ENCODE measurements around the gene BST1. TPM values are rescaled to one million over a fixed set of nuclear protein-coding genes. Genes with fewer than 3 reads are reported as not detected.

BST1 gene
- total and polyA plus RNA-seq, 2 of the 8 experiments (the other 6 are each of a cell fraction or from before 2014, with no cell fraction given): 0.52 to 0.54 TPM

DNA sequence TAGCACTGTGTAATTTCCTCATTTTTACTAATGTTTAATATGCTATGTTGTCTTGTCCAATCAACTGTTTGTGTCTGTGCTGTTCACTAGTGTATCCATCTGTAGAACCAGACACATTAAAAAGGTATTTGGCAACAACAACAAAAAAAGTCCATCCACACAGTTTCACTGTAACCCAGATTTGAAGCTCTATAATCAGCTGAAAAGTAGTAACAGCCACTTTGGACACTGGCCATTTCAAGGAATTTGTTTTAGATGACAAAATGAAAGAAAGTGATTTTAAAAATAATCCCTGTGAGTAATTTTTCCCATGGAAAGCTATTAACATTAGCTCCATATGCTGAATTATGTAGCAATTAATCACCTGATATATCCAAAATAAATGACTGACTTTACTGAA, 45.5 kb upstream of the BST1 start (continued):
- TF ChIP-seq JUND (IDR thresholded peaks at IDR 0.05; ENCODE audit: low read length) (no peak), POLR2A (IDR thresholded peaks at IDR 0.05; ENCODE audit: control extremely low read depth in 1 of 2, low read depth in 2 of 2, low read length in 2 of 2) (no peak), RBBP5 (IDR thresholded peaks at IDR 0.05; ENCODE audit: borderline replicate concordance, low read depth, low read length) (no peak)
